Ovary (tissue), 3 donors: ENCODE measurements around the gene TRIM32.
"Not testable (repeated sequence)": the region's sequence is repeated elsewhere in the genome, so short reads cannot be mapped to it uniquely, and the experiment has no call there.

Experiments
- CTCF ChIP-seq, 3 donors: fragments of 450-650 bp in 2 of 3; fragments of 200-600 bp in 1 of 3; IDR thresholded peaks; one replicate each; pipeline versions ENCODE4 v1.5.1 to v1.8.0; 2016 to 2022; ENCODE audit warnings: antibody characterized with exemption in 3 of 3, mild to moderate bottlenecking in 1 of 3
- POLR2A ChIP-seq: fragments of 450-650 bp; IDR thresholded peaks from one replicate; pipeline ENCODE4 v1.6.1; 2017; ENCODE audit warnings: antibody characterized with exemption, mild to moderate bottlenecking, moderate library complexity
- donor health status: DM: no; HTN: no; CAD: no.

- TF ChIP-seq POLR2A; CTCF (IDR thresholded peaks at IDR 0.05): not testable (repeated sequence)
Measured at GRCh38 chr9:116690805-116691204, 3.7 kb downstream of the TRIM32 start.
